Measurements from ENCODE around the gene NEBL. TPM values are rescaled to one million over a fixed set of nuclear protein-coding genes. Genes with fewer than 3 reads are reported as not detected.
"Not testable (repeated sequence)": the region's sequence is repeated elsewhere in the genome, so short reads cannot be mapped to it uniquely, and the experiment has no call there.

Gene NEBL, protein sequence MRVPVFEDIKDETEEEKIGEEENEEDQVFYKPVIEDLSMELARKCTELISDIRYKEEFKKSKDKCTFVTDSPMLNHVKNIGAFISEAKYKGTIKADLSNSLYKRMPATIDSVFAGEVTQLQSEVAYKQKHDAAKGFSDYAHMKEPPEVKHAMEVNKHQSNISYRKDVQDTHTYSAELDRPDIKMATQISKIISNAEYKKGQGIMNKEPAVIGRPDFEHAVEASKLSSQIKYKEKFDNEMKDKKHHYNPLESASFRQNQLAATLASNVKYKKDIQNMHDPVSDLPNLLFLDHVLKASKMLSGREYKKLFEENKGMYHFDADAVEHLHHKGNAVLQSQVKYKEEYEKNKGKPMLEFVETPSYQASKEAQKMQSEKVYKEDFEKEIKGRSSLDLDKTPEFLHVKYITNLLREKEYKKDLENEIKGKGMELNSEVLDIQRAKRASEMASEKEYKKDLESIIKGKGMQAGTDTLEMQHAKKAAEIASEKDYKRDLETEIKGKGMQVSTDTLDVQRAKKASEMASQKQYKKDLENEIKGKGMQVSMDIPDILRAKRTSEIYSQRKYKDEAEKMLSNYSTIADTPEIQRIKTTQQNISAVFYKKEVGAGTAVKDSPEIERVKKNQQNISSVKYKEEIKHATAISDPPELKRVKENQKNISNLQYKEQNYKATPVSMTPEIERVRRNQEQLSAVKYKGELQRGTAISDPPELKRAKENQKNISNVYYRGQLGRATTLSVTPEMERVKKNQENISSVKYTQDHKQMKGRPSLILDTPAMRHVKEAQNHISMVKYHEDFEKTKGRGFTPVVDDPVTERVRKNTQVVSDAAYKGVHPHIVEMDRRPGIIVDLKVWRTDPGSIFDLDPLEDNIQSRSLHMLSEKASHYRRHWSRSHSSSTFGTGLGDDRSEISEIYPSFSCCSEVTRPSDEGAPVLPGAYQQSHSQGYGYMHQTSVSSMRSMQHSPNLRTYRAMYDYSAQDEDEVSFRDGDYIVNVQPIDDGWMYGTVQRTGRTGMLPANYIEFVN
- total RNA-seq = 1 to 10 TPM in 1 of 2 experiments, under 1 TPM in 1; 0.82 to 1.2 TPM

DNA sequence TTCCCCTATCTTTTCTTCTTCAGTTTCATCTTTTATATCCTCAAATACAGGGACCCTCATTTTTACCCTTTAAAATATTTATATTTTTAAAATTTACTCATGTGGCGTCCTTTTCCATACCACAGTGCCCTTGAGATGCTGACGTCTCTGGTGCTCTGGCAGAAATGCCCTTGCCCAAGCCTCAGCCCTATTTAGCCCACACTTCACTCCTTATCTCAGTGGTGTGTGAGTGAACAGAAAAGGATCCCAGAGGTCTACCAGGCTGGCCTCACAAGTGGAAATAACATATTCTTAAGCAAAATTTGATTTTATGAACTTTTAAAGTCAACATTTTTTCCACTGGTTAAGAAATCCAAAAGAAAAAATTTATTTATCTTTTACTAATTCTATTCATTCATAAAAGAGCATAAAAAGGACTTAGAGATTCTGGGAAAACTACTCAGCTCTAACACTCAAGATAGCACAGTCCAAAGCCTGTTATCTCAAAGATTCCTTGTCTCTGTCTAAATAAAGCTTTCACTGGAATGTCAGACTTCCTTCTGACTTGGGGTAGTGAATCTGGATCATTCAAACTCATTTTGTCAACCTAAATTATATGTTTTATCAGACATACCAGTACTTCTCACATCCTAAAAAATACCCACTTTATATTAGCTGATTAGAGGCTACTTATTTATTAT lies at the start of gene NEBL:
Gene NEBL, minus strand, starts transcription at position 166 of the 680 bp plus-strand sequence. Its CDS starts 106 bp downstream, at position 60.
- no peaks in the 10 kb centered on the region for H3K27me3 Mint-ChIP-seq

DNA sequence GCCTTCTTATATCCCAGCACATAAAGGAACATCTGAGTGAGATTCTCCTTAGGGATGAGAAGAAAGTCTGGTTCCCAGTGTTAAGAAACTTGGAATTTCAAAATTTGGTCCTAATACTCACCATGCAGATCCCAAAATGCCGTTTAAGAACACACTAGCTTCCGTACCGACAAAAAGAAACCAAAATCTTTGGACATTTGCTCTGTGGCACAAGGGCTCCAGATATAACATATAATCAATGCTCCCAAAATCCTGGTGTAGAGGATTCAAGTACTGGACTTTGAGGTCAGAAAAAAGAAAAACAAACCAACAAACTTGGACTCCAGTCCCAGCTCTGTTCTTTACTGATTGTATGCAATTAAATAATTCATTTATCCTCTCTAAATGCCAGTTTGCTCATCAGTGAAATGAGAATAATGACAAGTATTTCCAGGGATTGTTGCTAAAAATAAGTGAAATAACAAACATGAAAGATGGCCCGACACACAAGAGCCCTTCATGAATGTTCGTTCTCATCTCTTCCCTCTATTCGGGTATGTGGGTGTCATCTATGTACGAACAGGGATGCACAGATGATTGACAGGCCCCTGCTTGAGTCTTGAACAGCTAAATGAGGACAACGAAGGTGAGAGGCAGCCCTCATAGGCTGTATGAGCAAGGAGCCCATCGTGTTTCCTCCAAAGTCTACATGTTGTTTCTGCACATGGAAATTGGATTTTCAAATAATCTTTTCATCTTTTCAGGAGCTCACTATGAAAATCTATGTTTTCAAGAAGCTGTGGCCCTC lies 48.6 kb upstream of the NEBL start:
- peaks cover 2% of the 10 kb centered on the region for H3K9me3 Mint-ChIP-seq
- DNase-seq = no peak
- no peaks in the 10 kb centered on the region for H3K27me3 Mint-ChIP-seq
- H3K27ac Mint-ChIP-seq = no peak overlapping the region
- no peaks in the 10 kb centered on the region for H3K36me3 Mint-ChIP-seq
- no peaks in the 10 kb centered on the region for H3K4me1 Mint-ChIP-seq
- H3K4me3 Mint-ChIP-seq = no peak overlapping the region

More for the DNA sequence above, at the start of gene NEBL:
- no peak for DNase-seq
- Mint-ChIP-seq H3K27ac (no peak within 1 kb of the TSS), H3K4me1 (no peaks in the 10 kb centered on the region), H3K9me3 (no peaks in the 10 kb centered on the region), H3K36me3 (no peaks in the 10 kb centered on the region), H3K4me3 (no peak within 1 kb of the TSS)

DNA sequence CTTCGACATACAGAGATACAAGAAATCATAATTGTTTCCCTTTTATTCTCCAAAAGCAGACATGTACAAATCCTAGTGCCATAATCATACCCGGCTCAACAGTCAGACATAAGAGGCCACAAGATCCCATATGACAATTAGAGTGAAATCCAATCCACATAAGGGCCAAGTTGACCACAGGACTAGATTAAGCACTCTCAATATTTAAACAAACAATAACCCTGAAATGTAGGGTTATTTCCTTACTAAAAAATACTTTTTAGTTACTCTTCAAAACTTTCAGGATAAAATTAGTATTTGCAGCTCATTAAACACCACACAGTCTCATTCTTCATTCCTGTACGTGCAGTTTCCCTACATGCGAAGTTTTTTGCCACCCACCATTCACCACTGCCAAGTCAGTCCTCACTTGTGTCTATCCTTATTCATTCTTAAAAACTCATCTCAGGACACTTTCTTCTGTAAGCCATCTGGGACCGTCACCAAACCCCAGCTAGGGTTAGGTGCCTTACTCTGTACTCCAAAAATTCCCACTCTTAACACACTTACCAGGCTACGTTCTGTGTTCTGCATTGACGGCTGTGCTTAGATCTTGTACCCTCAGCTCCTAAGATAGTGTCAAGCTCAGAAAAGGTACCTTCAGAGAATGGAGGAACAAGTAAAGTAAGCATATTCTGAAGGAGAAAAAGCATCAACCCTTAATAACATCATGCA lies 47.8 kb upstream of the NEBL start:
- peaks cover 2% of the 10 kb centered on the region for H3K9me3 Mint-ChIP-seq
- no peak for DNase-seq
- H3K27me3 Mint-ChIP-seq = no peaks in the 10 kb centered on the region
- H3K27ac Mint-ChIP-seq = no peak overlapping the region
- no peaks in the 10 kb centered on the region for H3K4me1 Mint-ChIP-seq
- no peak overlapping the region for H3K4me3 Mint-ChIP-seq
- H3K36me3 Mint-ChIP-seq = no peaks in the 10 kb centered on the region

DNA sequence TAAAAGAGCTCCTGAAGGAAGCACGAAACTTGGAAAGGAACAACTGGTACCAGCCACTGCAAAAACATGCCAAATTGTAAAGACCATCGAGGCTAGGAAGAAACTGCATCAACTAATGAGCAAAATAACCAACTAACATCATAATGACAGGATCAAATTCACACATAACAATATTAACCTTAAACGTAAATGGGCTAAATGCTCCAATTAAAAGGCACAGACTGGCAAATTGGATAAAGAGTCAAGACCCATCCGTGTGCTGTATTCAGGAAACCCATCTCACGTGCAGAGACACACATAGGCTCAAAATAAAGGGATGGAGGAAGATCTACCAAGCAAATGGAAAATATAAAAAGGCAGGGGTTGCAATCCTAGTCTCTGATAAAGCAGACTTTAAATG lies 42.3 kb upstream of the NEBL start:
- not testable (repeated sequence) for H3K9me3 Mint-ChIP-seq, H3K4me3 Mint-ChIP-seq, H3K36me3 Mint-ChIP-seq, H3K27me3 Mint-ChIP-seq, H3K4me1 Mint-ChIP-seq, DNase-seq, H3K27ac Mint-ChIP-seq

DNA sequence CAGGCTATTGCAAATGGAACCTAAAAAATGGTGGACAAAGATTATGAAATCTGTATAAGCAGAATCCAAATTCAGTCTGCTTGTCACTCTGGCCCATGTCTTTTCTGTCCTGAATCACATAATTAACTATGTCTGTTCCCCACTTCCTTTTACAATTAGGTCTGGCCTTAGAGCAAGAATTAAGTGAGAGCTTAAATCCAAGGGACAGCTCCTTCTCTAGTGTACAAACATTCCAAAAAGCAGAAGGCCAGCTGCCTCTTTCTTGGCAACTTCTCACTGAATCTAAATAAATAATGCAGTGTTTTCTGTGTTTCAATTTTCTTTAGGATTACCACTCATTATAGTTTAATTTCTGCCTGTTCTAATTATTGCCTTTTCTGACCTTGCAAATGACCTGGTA lies 39.3 kb upstream of the NEBL start:
- peaks cover 6% of the 10 kb centered on the region for H3K9me3 Mint-ChIP-seq
- no peak overlapping the region for H3K4me3 Mint-ChIP-seq
- H3K27me3 Mint-ChIP-seq = no peaks in the 10 kb centered on the region
- no peaks in the 10 kb centered on the region for H3K36me3 Mint-ChIP-seq
- no peaks in the 10 kb centered on the region for H3K4me1 Mint-ChIP-seq
- no peak for DNase-seq
- no peak overlapping the region for H3K27ac Mint-ChIP-seq

DNA sequence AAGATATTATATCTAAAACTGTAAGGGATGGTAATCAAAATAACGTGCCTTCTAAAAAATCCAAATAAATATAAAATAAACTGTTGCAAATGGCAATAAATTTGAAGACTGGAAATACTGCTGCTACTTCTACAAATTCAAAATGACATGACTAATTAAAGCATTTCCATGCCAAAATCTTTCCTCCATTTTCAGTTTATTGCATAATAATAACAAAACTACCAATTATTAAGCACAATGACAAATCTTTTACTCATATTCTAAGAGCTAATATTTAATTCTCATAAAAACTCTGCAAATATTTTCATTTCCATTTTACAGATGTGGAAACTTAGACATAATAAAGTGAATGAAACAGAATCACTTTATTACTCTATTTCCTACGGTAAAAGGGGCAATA lies 38.8 kb upstream of the NEBL start:
- no peak overlapping the region for H3K27ac Mint-ChIP-seq
- H3K36me3 Mint-ChIP-seq = no peaks in the 10 kb centered on the region
- peaks cover 6% of the 10 kb centered on the region for H3K9me3 Mint-ChIP-seq
- no peak for DNase-seq
- no peak overlapping the region for H3K4me3 Mint-ChIP-seq
- no peaks in the 10 kb centered on the region for H3K4me1 Mint-ChIP-seq
- no peaks in the 10 kb centered on the region for H3K27me3 Mint-ChIP-seq

DNA sequence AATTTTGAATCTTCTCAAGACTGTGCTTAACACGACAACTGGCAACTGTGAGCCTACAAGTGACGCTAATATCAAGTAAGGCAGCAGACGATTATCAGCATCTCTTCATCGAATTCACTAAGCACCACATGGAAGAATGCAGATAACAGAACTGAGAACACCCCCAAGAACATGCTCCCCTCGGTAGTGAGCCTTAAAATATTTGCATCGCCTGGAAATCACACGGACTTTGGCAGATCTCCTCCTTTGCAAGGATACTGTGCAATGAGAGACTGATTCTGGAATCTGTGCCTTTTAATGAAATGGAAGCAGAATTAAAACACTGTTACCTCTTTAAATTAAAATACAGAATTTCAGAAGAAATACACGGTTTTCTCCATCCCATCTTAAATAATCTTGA lies 38.2 kb upstream of the NEBL start:
- H3K36me3 Mint-ChIP-seq = no peaks in the 10 kb centered on the region
- no peak overlapping the region for H3K27ac Mint-ChIP-seq
- H3K27me3 Mint-ChIP-seq = no peaks in the 10 kb centered on the region
- DNase-seq = no peak
- H3K4me3 Mint-ChIP-seq = no peak overlapping the region
- no peaks in the 10 kb centered on the region for H3K4me1 Mint-ChIP-seq
- H3K9me3 Mint-ChIP-seq = peaks cover 6% of the 10 kb centered on the region

DNA sequence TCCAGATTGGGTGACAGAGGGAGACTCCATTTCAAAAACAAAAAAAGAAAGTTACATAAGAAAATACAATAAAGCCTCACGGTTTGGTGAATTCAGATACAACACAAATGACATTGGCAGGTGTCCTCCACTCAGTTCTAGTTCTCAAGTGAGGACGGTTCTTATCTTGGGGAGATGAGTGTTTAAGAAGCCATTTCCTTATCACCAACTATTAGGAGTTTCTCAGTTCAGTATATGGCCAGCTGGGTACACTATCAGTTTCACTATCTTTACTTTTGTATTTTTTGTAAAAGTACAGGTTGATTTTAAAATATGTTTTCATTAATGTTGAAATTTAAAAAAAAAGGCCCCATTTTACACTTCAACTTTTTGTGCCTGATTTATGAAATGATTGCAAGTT lies 36.6 kb upstream of the NEBL start:
- H3K4me1 Mint-ChIP-seq = no peaks in the 10 kb centered on the region
- H3K4me3 Mint-ChIP-seq = no peak overlapping the region
- DNase-seq = no peak
- no peaks in the 10 kb centered on the region for H3K36me3 Mint-ChIP-seq
- H3K27ac Mint-ChIP-seq = no peak overlapping the region
- H3K27me3 Mint-ChIP-seq = no peaks in the 10 kb centered on the region
- peaks cover 6% of the 10 kb centered on the region for H3K9me3 Mint-ChIP-seq

DNA sequence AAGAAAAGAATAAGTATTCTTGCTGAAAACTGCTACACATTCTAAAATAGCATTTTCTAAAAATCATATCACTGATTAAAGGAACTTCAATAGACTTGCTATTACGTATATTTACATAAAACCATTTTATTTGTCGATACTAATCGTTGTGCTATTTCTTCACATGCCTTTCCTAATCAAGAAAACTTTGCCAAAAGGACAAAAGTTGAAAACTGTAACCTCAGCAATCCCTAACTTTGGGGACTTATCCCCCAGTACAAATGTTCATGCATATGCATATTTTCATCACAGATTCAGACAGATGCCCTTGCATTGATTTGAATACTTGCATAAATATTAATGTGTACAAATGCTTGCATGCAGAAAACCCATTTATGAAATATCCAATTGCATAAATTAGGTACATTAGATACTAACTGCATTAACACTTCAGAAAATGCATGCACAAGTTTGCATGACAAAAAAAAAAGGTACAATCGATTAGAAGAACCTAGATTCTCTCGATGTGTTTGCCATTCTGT lies 35.6 kb upstream of the NEBL start:
- no peak overlapping the region for H3K27ac Mint-ChIP-seq
- no peak overlapping the region for H3K4me3 Mint-ChIP-seq
- no peak for DNase-seq
- H3K27me3 Mint-ChIP-seq = no peaks in the 10 kb centered on the region
- H3K36me3 Mint-ChIP-seq = no peaks in the 10 kb centered on the region
- H3K9me3 Mint-ChIP-seq = peaks cover 4% of the 10 kb centered on the region
- H3K4me1 Mint-ChIP-seq = no peaks in the 10 kb centered on the region

DNA sequence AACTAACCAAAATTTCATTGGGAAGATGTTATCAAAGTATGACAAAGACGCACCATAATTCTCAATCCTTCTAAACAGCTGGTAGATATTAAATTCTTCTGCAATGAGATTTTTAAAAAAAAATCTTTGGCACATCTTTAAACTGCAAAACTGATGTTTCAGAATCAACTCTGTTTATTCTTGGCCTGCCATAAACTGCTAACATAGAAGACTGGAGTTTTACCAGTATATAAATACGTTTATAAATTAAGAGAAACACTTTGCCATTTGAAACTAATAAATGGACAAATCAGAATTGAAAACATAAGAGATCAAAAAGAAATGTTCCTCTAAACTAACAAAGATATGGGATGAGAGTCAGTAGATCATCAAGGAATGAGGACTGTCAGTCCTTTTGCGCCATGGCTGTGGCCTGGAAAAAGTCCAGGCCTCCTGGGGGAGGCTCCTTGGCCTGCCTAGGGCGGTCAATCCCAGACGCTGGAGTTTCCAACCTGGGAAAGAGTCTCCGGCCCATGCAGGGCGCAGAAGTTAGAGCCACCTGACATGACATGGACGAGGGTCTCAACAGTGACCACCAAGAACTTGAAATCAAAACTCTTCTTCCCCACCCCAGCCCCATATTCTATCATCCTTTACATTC lies 34.2 kb upstream of the NEBL start:
- Mint-ChIP-seq H3K9me3 (peaks cover 4% of the 10 kb centered on the region), H3K4me3 (no peak overlapping the region), H3K36me3 (no peaks in the 10 kb centered on the region), H3K27me3 (no peaks in the 10 kb centered on the region), H3K4me1 (no peaks in the 10 kb centered on the region), H3K27ac (no peak overlapping the region)
- DNase-seq = no peak

DNA sequence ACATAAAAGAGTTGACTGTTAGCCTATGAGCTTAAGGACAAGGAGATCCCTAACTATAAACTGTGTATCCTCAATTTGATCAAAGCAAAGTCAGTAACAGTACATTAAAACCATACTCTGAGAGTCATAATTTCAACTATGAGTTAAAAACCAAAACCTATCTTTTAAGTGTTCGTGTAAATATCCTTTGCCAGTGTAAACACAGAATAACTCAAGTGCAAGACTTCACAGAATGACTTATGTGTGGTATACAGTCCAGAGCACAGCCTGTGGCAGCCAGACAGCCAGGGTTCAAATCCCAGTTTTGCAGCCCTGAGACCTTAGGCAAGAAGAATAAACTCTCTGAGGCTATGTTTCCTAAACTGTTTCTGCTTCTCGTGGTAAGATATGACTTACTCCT lies 30.3 kb upstream of the NEBL start:
- H3K27me3 Mint-ChIP-seq = no peaks in the 10 kb centered on the region
- no peaks in the 10 kb centered on the region for H3K36me3 Mint-ChIP-seq
- H3K4me3 Mint-ChIP-seq = no peak overlapping the region
- no peak for DNase-seq
- no peaks in the 10 kb centered on the region for H3K4me1 Mint-ChIP-seq
- H3K27ac Mint-ChIP-seq = no peak overlapping the region
- peaks cover 4% of the 10 kb centered on the region for H3K9me3 Mint-ChIP-seq

DNA sequence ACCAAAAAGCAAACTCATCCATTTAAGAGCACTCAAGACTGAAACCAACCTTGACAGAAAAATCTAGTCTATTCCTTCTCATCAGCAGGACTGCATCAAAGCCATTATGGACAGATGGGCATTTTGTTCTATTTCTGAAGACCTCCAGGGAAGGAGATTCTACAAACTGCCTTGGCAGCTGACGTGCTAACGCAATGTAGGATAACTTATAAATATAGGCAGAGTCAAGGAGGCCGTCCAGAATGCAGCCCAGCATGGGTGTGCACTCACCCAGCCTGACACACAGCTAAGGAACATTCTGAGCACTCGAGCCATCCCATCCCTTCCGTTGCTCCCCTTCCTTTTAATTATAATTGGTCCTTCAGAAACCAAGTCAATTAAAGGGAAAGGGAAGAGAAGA lies 25.3 kb upstream of the NEBL start:
- Mint-ChIP-seq H3K9me3 (no peaks in the 10 kb centered on the region), H3K27ac (no peak overlapping the region), H3K27me3 (no peaks in the 10 kb centered on the region), H3K4me1 (no peaks in the 10 kb centered on the region), H3K4me3 (no peak overlapping the region), H3K36me3 (no peaks in the 10 kb centered on the region)
- DNase-seq = no peak

DNA sequence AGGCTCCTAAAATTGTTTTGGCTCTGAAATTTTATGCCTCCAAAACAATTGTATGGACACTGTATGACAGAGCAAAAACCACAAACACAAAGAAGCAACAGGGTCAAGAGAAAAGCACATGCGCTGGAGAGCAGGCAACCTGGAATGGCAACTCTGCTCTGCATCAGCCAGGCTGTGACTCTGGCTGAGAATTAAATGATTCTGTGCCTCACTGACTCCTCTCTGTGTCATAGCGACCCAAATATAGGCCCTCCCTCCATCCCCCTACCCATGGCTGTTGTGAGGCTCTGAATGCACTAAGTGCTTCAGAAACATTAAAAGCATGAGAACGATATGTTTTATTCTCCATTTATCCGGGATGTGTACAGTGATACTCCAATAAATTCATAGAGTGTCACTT lies 24.9 kb upstream of the NEBL start:
- Mint-ChIP-seq H3K9me3 (no peaks in the 10 kb centered on the region), H3K27me3 (no peaks in the 10 kb centered on the region), H3K36me3 (no peaks in the 10 kb centered on the region), H3K4me3 (no peak overlapping the region), H3K4me1 (no peaks in the 10 kb centered on the region), H3K27ac (no peak overlapping the region)
- DNase-seq = no peak

Data from activated naive CD8-positive, alpha-beta T cell treated with anti-CD3 and anti-CD28 coated beads for 36 hours (primary cell).